GM12878 (cell line): Measurements from ENCODE around the gene IREB2. TPM values are rescaled to one million over a fixed set of nuclear protein-coding genes. Genes with fewer than 3 reads are reported as not detected.

Experiments
- ATAC-seq: fragments of 200-7000 bp; cut with Tn5 transposase; 3 replicates; pipeline ENCODE4 v1.9.1; 2020; ENCODE audit warnings: mild to moderate bottlenecking, moderate library complexity
- BruUV-seq: library from RNA; stranded (reverse); fragments of 400-500 nt; replicated peaks from 2 replicates; lab custom pipeline; 2021; lab: Mats Ljungman, UMichigan
- CTCF ChIA-PET: fragments of 300-600 bp; sonication (Branson Sonifier 250); formaldehyde crosslinking; extraction: SDS; loops from one replicate; lab custom pipeline; 2021; ENCODE audit warnings: inconsistent platforms; lab: Yijun Ruan, JAX
- POLR2A ChIA-PET: fragments of 350-600 bp; formaldehyde crosslinking; extraction: SDS; loops from one replicate; lab custom pipeline; 2021; ENCODE audit warnings: inconsistent platforms; lab: Charles Lee
- RAD21 ChIA-PET: fragments of 300-600 bp; sonication (Branson Sonifier 250); formaldehyde crosslinking; loops from one replicate; lab custom pipeline; 2023; ENCODE audit warnings: antibody characterized with exemption; ENCODE audit not compliant: unreplicated experiment; lab: Charles Lee
- SMC1A ChIA-PET: fragments of 300-600 bp; sonication (Branson Sonifier 250); formaldehyde crosslinking; loops from one replicate; lab custom pipeline; 2023; ENCODE audit not compliant: unreplicated experiment, uncharacterized antibody; lab: Charles Lee
- DNase-seq: peaks from one replicate; pipeline ENCODE4 v3.0.0-alpha.2; 2011; ENCODE audit warnings: low read depth, low spot score
- FAIRE-seq: peaks from 3 replicates; lab custom pipeline; 2011; peaks lifted over from hg19 to GRCh38; lab: Jason Lieb, UNC
- H2AFZ ChIP-seq: 2 replicates; pipeline ENCODE4 v1.6.0; 2011; ENCODE audit warnings: low read depth, low read length, control low read depth; ENCODE audit not compliant: control insufficient read depth
- H3K27ac ChIP-seq: 2 replicates; pipeline ENCODE4 v1.5.1; 2011; ENCODE audit warnings: control low read depth; ENCODE audit not compliant: control insufficient read depth, insufficient read depth
- H3K27me3 ChIP-seq, 2 experiments: replicated peaks in 1 of 2; 2 replicates each; pipeline versions ENCODE4 v1.6.0 to v1.6.1; 2011; ENCODE audit warnings: low read length in 1 of 2; ENCODE audit not compliant: control insufficient read depth in 2 of 2, insufficient read depth in 2 of 2
- H3K36me3 ChIP-seq, 2 experiments: 2 replicates each; pipeline ENCODE4 v1.5.1; 2011; ENCODE audit warnings: low read length in 1 of 2; ENCODE audit not compliant: control insufficient read depth in 2 of 2, insufficient read depth in 2 of 2
- H3K4me1 ChIP-seq: 2 replicates; pipeline ENCODE4 v1.6.1; 2011; ENCODE audit warnings: mild to moderate bottlenecking, low read length, moderate library complexity, mixed read lengths; ENCODE audit not compliant: control insufficient read depth, insufficient read depth
- H3K4me2 ChIP-seq: 2 replicates; pipeline ENCODE4 v1.6.0; 2011; ENCODE audit warnings: control low read depth; ENCODE audit not compliant: control insufficient read depth, insufficient read depth
- H3K4me3 ChIP-seq: fragments of 200-600 bp; sonication (generic); 2 replicates; pipeline ENCODE4 v1.5.1; 2016
- H3K79me2 ChIP-seq: 2 replicates; pipeline ENCODE4 v1.6.0; 2011; ENCODE audit warnings: low read length; ENCODE audit not compliant: control insufficient read depth, insufficient read depth
- H3K9ac ChIP-seq: 2 replicates; pipeline ENCODE4 v1.8.0; 2011; ENCODE audit warnings: low read length, control low read depth, mixed read lengths; ENCODE audit not compliant: control insufficient read depth, insufficient read depth
- H3K9me3 ChIP-seq: replicated peaks from 3 replicates; pipeline ENCODE4 v1.5.1; 2011; ENCODE audit warnings: mild to moderate bottlenecking, low read length; ENCODE audit not compliant: control insufficient read depth, insufficient read depth
- H4K20me1 ChIP-seq: 2 replicates; pipeline ENCODE4 v1.6.0; 2011; ENCODE audit not compliant: control insufficient read depth, insufficient read depth
- FOXM1 ChIP-seq: IDR thresholded peaks from 2 replicates; pipeline ENCODE4 v1.6.1; 2012; ENCODE audit warnings: low read depth, mild to moderate bottlenecking, inconsistent platforms, low read length, moderate library complexity
- NR2C1 ChIP-seq: fragments of 450-650 bp; IDR thresholded peaks from 2 replicates; pipeline ENCODE4 v1.6.1; 2017; ENCODE audit warnings: antibody characterized with exemption, mild to moderate bottlenecking, moderate library complexity
- ZNF217 ChIP-seq: fragments of 450-650 bp; IDR thresholded peaks from 2 replicates; pipeline ENCODE4 v1.6.1; 2017; ENCODE audit warnings: antibody characterized with exemption, mild to moderate bottlenecking
- WGBS: methylation state at CpG from one replicate; pipeline ENCODE4 v1.1.6; 2016; ENCODE audit warnings: low lambda C conversion rate; ENCODE audit not compliant: insufficient replicate concordance, insufficient coverage; ENCODE audit errors: missing lambda C conversion rate; 5-methylcytosine and 5-hydroxymethylcytosine counted together
- in situ Hi-C: fragments of 300-500 bp; cut with MboI; formaldehyde crosslinking; loops from 9 replicates; pipeline ENCODE4 v1.14.3; 2018; ENCODE audit warnings: mixed read lengths
- intact Hi-C: fragments of 100-400 bp; cut with micrococcal nuclease; formaldehyde crosslinking; loops from one replicate; pipeline ENCODE4 v1.14.2; 2022; ENCODE audit not compliant: unreplicated experiment
- polyA plus RNA-seq, 11 experiments: library from polyadenylated mRNA; depleted of rRNA in 4 of 11; unstranded in 6 of 11; stranded (reverse) in 5 of 11; fragments of >200 nt; fragmentation: Nextera tagmentation in 4 of 11; fragmentation: Illumina TruSeq in 1 of 11; extraction: Ambion mirVana in 4 of 11; extraction: Trizol in 1 of 11; gene quantifications; 1 replicate in 1 of 11; 2 replicates in 10 of 11; pipeline versions ENCODE4 v1.2.1 to v1.2.3, GENCODE V29; 2011 to 2016; ENCODE audit warnings: inconsistent platforms in 2 of 11, missing spikeins in 2 of 11, low read depth in 1 of 11
- total RNA-seq, 4 experiments: library from RNA; depleted of rRNA in 3 of 4; stranded (reverse); fragments of >200 nt in 3 of 4; fragmentation: Illumina TruSeq in 1 of 4; extraction: Trizol in 1 of 4; gene quantifications; 2 replicates each; pipeline versions ENCODE4 v1.2.1 to v1.2.3, GENCODE V29; 2013 to 2021
- TF ChIP-seq, protein P1 (sequence below): fragments of 450-650 bp; IDR thresholded peaks from 2 replicates; pipeline ENCODE4 v1.6.1; 2018; ENCODE audit warnings: borderline replicate concordance, mild to moderate bottlenecking; ENCODE audit not compliant: partially characterized antibody
- TF ChIP-seq, protein P2 (sequence below): fragments of 450-650 bp; formaldehyde crosslinking; IDR thresholded peaks from 2 replicates; pipeline ENCODE4 v1.4.0; 2020; ENCODE audit warnings: mild to moderate bottlenecking, moderate library complexity

IREB2 gene
- total and polyA plus RNA-seq, 10 of the 15 experiments (the other 5 are each of a cell fraction or from before 2014, with no cell fraction given) = 13.0 to 52.4 (median 24.4) TPM

DNA sequence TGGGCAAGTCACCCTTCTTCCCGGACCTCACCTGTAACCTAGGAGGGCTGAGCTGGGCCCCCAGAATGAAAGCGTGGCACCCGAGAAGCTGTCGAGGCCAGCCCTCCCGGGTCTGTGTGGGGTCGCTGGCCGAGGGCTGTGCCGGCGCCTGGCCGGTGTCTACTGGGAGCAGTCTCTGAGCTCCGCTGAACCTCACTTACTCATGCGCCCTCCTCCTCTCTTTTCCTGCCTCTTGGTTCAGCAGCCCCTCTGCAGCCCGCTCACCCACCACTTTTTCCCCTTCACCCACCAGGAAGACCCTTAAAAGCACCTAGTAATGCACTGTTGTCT lies 69.8 kb downstream of the IREB2 start:
- 11% methylated on average over 13 of the region's 13 CpGs for WGBS
- DNase-seq (no peak), ATAC-seq (peak; percentile 62), FAIRE-seq (no peak)
- CTCF ChIA-PET = interaction anchor here (1.6 kb wide), 1 partner anchor 200 kb away, joined by 4 read pairs; no protein-coding TSS in a partner anchor
- Histone ChIP-seq H3K9me3 (no peaks in the 10 kb centered on the region), H3K4me1 (no peaks in the 10 kb centered on the region), H3K79me2 (no peaks in the 10 kb centered on the region), H3K4me3 (peak overlapping the region; percentile 75), H3K27me3 (no peaks in the 10 kb centered on the region), H3K27ac (no peak overlapping the region), H3K36me3 (no peaks in the 10 kb centered on the region), H4K20me1 (no peaks in the 10 kb centered on the region), H3K4me2 (peak overlapping the region; percentile 98), H2AFZ (peak overlapping the region; percentile 48)
- in situ Hi-C loops (no loop called here), intact Hi-C loops (no loop called here)
- no TSS peak for BruUV-seq
- RAD21 ChIA-PET = no interaction called here
- POLR2A ChIA-PET = no interaction called here
- SMC1A ChIA-PET = no interaction called here
- no peak for TF ChIP-seq FOXM1
- TF ChIP-seq NR2C1 = no peak
- TF ChIP-seq, protein P1, sequence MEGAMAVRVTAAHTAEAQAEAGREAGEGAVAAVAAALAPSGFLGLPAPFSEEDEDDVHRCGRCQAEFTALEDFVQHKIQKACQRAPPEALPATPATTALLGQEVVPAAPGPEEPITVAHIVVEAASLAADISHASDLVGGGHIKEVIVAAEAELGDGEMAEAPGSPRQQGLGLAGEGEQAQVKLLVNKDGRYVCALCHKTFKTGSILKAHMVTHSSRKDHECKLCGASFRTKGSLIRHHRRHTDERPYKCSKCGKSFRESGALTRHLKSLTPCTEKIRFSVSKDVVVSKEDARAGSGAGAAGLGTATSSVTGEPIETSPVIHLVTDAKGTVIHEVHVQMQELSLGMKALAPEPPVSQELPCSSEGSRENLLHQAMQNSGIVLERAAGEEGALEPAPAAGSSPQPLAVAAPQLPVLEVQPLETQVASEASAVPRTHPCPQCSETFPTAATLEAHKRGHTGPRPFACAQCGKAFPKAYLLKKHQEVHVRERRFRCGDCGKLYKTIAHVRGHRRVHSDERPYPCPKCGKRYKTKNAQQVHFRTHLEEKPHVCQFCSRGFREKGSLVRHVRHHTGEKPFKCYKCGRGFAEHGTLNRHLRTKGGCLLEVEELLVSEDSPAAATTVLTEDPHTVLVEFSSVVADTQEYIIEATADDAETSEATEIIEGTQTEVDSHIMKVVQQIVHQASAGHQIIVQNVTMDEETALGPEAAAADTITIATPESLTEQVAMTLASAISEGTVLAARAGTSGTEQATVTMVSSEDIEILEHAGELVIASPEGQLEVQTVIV = no peak
- TF ChIP-seq, all 136 proteins: peak for 0
- peak overlapping the region; percentile 50 for H3K9ac ChIP-seq

DNA sequence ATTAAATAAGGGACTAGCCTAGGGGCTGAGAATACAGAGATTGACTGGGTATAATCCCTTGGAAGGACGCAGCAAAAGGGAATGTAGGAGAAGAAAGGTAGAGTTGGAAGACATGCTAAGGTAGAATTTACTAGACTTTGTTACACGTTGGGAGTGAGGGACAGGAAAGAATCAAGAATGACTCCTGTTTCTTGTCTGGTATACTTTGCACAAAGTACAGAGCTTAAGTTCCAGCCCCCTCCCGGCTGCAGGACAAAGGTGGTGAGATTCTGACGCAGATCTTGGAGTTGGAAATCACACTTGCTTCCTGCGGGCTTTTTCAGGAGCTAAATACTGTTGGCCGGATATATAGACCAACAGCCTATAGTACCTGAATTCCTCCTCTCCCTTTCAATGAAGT lies 70.3 kb downstream of the IREB2 start:
- ChIA-PET SMC1A (no interaction called here), RAD21 (no interaction called here), POLR2A (no interaction called here), CTCF (interaction anchor here (1.6 kb wide), 1 partner anchor 201 kb away, joined by 4 read pairs; no protein-coding TSS in a partner anchor)
- TF ChIP-seq ZNF217 = no peak
- TF ChIP-seq, protein P2, sequence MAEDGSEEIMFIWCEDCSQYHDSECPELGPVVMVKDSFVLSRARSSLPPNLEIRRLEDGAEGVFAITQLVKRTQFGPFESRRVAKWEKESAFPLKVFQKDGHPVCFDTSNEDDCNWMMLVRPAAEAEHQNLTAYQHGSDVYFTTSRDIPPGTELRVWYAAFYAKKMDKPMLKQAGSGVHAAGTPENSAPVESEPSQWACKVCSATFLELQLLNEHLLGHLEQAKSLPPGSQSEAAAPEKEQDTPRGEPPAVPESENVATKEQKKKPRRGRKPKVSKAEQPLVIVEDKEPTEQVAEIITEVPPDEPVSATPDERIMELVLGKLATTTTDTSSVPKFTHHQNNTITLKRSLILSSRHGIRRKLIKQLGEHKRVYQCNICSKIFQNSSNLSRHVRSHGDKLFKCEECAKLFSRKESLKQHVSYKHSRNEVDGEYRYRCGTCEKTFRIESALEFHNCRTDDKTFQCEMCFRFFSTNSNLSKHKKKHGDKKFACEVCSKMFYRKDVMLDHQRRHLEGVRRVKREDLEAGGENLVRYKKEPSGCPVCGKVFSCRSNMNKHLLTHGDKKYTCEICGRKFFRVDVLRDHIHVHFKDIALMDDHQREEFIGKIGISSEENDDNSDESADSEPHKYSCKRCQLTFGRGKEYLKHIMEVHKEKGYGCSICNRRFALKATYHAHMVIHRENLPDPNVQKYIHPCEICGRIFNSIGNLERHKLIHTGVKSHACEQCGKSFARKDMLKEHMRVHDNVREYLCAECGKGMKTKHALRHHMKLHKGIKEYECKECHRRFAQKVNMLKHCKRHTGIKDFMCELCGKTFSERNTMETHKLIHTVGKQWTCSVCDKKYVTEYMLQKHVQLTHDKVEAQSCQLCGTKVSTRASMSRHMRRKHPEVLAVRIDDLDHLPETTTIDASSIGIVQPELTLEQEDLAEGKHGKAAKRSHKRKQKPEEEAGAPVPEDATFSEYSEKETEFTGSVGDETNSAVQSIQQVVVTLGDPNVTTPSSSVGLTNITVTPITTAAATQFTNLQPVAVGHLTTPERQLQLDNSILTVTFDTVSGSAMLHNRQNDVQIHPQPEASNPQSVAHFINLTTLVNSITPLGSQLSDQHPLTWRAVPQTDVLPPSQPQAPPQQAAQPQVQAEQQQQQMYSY = no peak
- H3K4me1 ChIP-seq = no peaks in the 10 kb centered on the region
- no peaks in the 10 kb centered on the region for H4K20me1 ChIP-seq
- intact Hi-C loops (no loop called here), in situ Hi-C loops (no loop called here)
- H3K36me3 ChIP-seq = no peaks in the 10 kb centered on the region
- no peak for ATAC-seq
- no TSS peak for BruUV-seq
- H2AFZ ChIP-seq = peak overlapping the region; percentile 48
- H3K9ac ChIP-seq = no peak overlapping the region; the same call in 1 of the 2 replicates
- no peak for FAIRE-seq
- no peak for DNase-seq
- no peak overlapping the region for H3K27ac ChIP-seq
- WGBS = 27% methylated on average over 6 of the region's 6 CpGs
- no peaks in the 10 kb centered on the region for H3K27me3 ChIP-seq
- H3K79me2 ChIP-seq = no peaks in the 10 kb centered on the region
- H3K9me3 ChIP-seq = no peaks in the 10 kb centered on the region
- peak overlapping the region; percentile 75; the same call in 1 of the 2 replicates for H3K4me3 ChIP-seq
- peak overlapping the region; percentile 98 for H3K4me2 ChIP-seq
